ENCODE measurements around the gene KLK14. TPM values are rescaled to one million over a fixed set of nuclear protein-coding genes. Genes with fewer than 3 reads are reported as not detected.

Gene KLK14
- total and polyA plus RNA-seq, 10 of the 15 experiments (the other 5 are each of a cell fraction or from before 2014, with no cell fraction given): not detected

- no peak for ATAC-seq
Observed at GRCh38 chr19:51097796-51098195, 15.1 kb upstream of the KLK14 start.

More at GRCh38 chr19:51097796-51098195, 15.1 kb upstream of the KLK14 start:
- SMC1A ChIA-PET (ENCODE audit: uncharacterized antibody, unreplicated experiment): no interaction called here
- no peak for FAIRE-seq
- no peak overlapping the region for H3K4me2 ChIP-seq (ENCODE audit: control insufficient read depth, insufficient read depth)
- H3K4me3 ChIP-seq: no peak overlapping the region
- TF ChIP-seq, protein P1, sequence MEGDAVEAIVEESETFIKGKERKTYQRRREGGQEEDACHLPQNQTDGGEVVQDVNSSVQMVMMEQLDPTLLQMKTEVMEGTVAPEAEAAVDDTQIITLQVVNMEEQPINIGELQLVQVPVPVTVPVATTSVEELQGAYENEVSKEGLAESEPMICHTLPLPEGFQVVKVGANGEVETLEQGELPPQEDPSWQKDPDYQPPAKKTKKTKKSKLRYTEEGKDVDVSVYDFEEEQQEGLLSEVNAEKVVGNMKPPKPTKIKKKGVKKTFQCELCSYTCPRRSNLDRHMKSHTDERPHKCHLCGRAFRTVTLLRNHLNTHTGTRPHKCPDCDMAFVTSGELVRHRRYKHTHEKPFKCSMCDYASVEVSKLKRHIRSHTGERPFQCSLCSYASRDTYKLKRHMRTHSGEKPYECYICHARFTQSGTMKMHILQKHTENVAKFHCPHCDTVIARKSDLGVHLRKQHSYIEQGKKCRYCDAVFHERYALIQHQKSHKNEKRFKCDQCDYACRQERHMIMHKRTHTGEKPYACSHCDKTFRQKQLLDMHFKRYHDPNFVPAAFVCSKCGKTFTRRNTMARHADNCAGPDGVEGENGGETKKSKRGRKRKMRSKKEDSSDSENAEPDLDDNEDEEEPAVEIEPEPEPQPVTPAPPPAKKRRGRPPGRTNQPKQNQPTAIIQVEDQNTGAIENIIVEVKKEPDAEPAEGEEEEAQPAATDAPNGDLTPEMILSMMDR (IDR thresholded peaks at IDR 0.05 in 2 of 3, conservative IDR thresholded peaks at IDR 0.05 in 1 of 3; ENCODE audit: control insufficient read depth in 2 of 3, extremely low read depth in 1 of 3, insufficient read depth in 1 of 3, low read depth in 3 of 3, low read length in 3 of 3): peak in 1 of 3 experiments; percentile 5; a peak in 1 of 6 replicates
- TF ChIP-seq PML (IDR thresholded peaks at IDR 0.05; ENCODE audit: low read length): no peak
- no peak for TF ChIP-seq ZNF217 (IDR thresholded peaks at IDR 0.05)
- TF ChIP-seq SIN3A (IDR thresholded peaks at IDR 0.05; ENCODE audit: low read depth, low read length): no peak
- TF ChIP-seq RBBP5 (conservative IDR thresholded peaks at IDR 0.05): no peak
- in situ Hi-C loops (cut with MboI): loop anchor here (10.0 kb wide), 1 partner anchor 163 kb away; no protein-coding TSS in a partner anchor
- no peaks in the 10 kb centered on the region for H3K27me3 ChIP-seq (replicated peaks in 1 of 2; ENCODE audit: control insufficient read depth in 2 of 2, insufficient read depth in 2 of 2, low read length in 1 of 2)
- H4K20me1 ChIP-seq (ENCODE audit: control insufficient read depth, insufficient read depth): no peaks in the 10 kb centered on the region; the same call in 1 of the 2 replicates
- no peak overlapping the region for H3K27ac ChIP-seq (ENCODE audit: control insufficient read depth, insufficient read depth)
- POLR2A ChIA-PET: no interaction called here
- H3K79me2 ChIP-seq (ENCODE audit: control insufficient read depth, insufficient read depth, low read length): no peaks in the 10 kb centered on the region
- BruUV-seq (replicated peaks): no TSS peak
- H3K36me3 ChIP-seq (ENCODE audit: control insufficient read depth in 2 of 2, insufficient read depth in 2 of 2, low read length in 1 of 2): peaks cover 2 to 6% of the 10 kb centered on the region in 2 experiments; a peak in 3 of 4 replicates
- H3K9me3 ChIP-seq (replicated peaks; ENCODE audit: control insufficient read depth, insufficient read depth, low read length): no peaks in the 10 kb centered on the region
- H3K4me1 ChIP-seq (ENCODE audit: control insufficient read depth, insufficient read depth, low read length): no peaks in the 10 kb centered on the region; the same call in 1 of the 2 replicates
- RAD21 ChIA-PET (ENCODE audit: unreplicated experiment): no interaction called here
- 77% methylated on average over 20 of the region's 20 CpGs for WGBS (ENCODE audit: insufficient coverage, insufficient replicate concordance, low lambda C conversion rate, missing lambda C conversion rate)
- DNase-seq (ENCODE audit: low read depth, low spot score): no peak
- CTCF ChIA-PET: interaction anchor here (0.6 kb wide), 1 partner anchor 173 kb away, joined by 4 read pairs; no protein-coding TSS in a partner anchor
- no peak overlapping the region for H3K9ac ChIP-seq (ENCODE audit: control insufficient read depth, insufficient read depth, low read length)
- H2AFZ ChIP-seq (ENCODE audit: control insufficient read depth, low read depth, low read length): no peak overlapping the region
- intact Hi-C loops (cut with micrococcal nuclease; ENCODE audit: unreplicated experiment): no loop called here
